ENCODE data around the gene PITPNM2. TPM values are rescaled to one million over a fixed set of nuclear protein-coding genes. Genes with fewer than 3 reads are reported as not detected.

PITPNM2 gene
- total and polyA plus RNA-seq, 2 experiments from 2014 or later: 0.82 to 3.0 TPM

- no peak overlapping the region for H3K4me3 ChIP-seq
- Mint-ChIP-seq H3K27me3 (ENCODE audit: insufficient read depth, low read depth, poor library complexity) (peaks cover 17% of the 10 kb centered on the region), H3K4me3 (no peak overlapping the region; the same call in 2 of the 3 replicates), H3K36me3 (ENCODE audit: low read depth) (no peaks in the 10 kb centered on the region), H3K27ac (no peak overlapping the region), H3K4me1 (peaks cover 30% of the 10 kb centered on the region), H3K9me3 (no peaks in the 10 kb centered on the region)
- H3K36me3 ChIP-seq (ENCODE audit: insufficient read depth): no peaks in the 10 kb centered on the region
- no peaks in the 10 kb centered on the region for H3K9me2 ChIP-seq (ENCODE audit: insufficient read depth)
- no peak overlapping the region for H3K4me2 ChIP-seq
- ATAC-seq (no peak), DNase-seq (ENCODE audit: low spot score) (no peak)
- H3K27me3 ChIP-seq (ENCODE audit: insufficient read depth): peaks cover 5% of the 10 kb centered on the region; the same call in 1 of the 2 replicates
- H3K79me2 ChIP-seq (replicated peaks; ENCODE audit: insufficient read depth): no peaks in the 10 kb centered on the region
- no peak overlapping the region for H3K27ac ChIP-seq (ENCODE audit: low read depth)
- H3F3A ChIP-seq (replicated peaks; ENCODE audit: low read depth): no peaks in the 10 kb centered on the region; the same call in 1 of the 2 replicates
- H3K4me1 ChIP-seq (ENCODE audit: insufficient read depth): peaks cover 13% of the 10 kb centered on the region
- H4K20me1 ChIP-seq (replicated peaks; ENCODE audit: insufficient read depth): no peaks in the 10 kb centered on the region; the same call in 1 of the 2 replicates
- TF ChIP-seq CREB1 (CRISPR knock-in tag; IDR thresholded peaks at IDR 0.05; ENCODE audit: low read depth) (no peak), ZNF114 (CRISPR knock-in tag; IDR thresholded peaks at IDR 0.05) (no peak), EZH2phosphoT487 (IDR thresholded peaks at IDR 0.05; ENCODE audit: unreplicated experiment) (no peak), CTCF (conservative IDR thresholded peaks at IDR 0.05; ENCODE audit: low read depth in 2 of 2) (no peak), STAT1 (IDR thresholded peaks at IDR 0.05; ENCODE audit: unreplicated experiment) (no peak), ZNF462 (CRISPR knock-in tag; IDR thresholded peaks at IDR 0.05) (no peak), EZH2 (IDR thresholded peaks at IDR 0.05; ENCODE audit: low read depth, unreplicated experiment) (no peak), ETS1 (IDR thresholded peaks at IDR 0.05) (no peak), POLR2AphosphoS5 (IDR thresholded peaks at IDR 0.05; ENCODE audit: low read depth) (no peak), NANOG (IDR thresholded peaks at IDR 0.05; ENCODE audit: borderline replicate concordance) (no peak)
- no peak overlapping the region for H2AFZ ChIP-seq
Measured at GRCh38 chr12:123142518-123142840, 8.4 kb downstream of the PITPNM2 start.

Measured in GM23338 (cell line).